Body of pancreas (tissue), 4 donors: ENCODE measurements around the gene ZBTB21.

ENCODE experiments used
- POLR2A ChIP-seq, 3 donors: fragments of 450-650 bp; IDR thresholded peaks; one replicate each; pipeline ENCODE4 v1.6.1; 2016; ENCODE audit warnings: antibody characterized with exemption in 3 of 3, mild to moderate bottlenecking in 2 of 3
- TF ChIP-seq, protein P1 (sequence below), 7 experiments: fragments of 450-650 bp in 4 of 7; fragments of 200-600 bp in 3 of 7; sonication (generic) in 3 of 7; IDR thresholded peaks; one replicate each; pipeline ENCODE4 v1.5.1; 2016 to 2019; ENCODE audit warnings: antibody characterized with exemption in 7 of 7

DNA sequence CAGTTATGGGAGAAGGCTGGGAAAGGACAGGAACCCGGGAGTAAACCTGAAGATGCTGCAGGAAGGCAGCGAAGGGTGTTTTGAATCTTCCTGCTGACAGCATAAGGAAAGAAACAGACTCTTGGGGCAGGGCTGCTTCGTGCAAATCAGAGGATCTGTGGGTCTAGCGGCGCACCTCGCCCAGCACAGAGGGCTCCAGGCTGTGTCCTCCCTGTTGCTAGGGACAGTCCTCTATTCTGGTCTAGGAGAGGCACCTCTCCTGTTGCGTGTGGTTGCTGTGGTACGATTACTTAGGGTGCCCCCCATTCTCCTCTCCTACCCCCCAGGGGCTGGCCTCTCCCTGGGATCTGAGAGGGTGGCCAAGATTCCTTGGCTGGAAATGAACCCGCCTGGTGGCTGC lies 67.7 kb downstream of the ZBTB21 start:
- TF ChIP-seq, protein P1, sequence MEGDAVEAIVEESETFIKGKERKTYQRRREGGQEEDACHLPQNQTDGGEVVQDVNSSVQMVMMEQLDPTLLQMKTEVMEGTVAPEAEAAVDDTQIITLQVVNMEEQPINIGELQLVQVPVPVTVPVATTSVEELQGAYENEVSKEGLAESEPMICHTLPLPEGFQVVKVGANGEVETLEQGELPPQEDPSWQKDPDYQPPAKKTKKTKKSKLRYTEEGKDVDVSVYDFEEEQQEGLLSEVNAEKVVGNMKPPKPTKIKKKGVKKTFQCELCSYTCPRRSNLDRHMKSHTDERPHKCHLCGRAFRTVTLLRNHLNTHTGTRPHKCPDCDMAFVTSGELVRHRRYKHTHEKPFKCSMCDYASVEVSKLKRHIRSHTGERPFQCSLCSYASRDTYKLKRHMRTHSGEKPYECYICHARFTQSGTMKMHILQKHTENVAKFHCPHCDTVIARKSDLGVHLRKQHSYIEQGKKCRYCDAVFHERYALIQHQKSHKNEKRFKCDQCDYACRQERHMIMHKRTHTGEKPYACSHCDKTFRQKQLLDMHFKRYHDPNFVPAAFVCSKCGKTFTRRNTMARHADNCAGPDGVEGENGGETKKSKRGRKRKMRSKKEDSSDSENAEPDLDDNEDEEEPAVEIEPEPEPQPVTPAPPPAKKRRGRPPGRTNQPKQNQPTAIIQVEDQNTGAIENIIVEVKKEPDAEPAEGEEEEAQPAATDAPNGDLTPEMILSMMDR (IDR thresholded peaks at IDR 0.05): no peak
- no peak for TF ChIP-seq POLR2A (IDR thresholded peaks at IDR 0.05)
